Stimulated activated CD4-positive, alpha-beta T cell treated with anti-CD3 and anti-CD28 coated beads, Interleukin-12 subunit alpha, Interleukin-12 subunit beta, amount 100 ng/mL, for 4 hours (primary cell): ENCODE measurements around the gene PRR7.

ENCODE experiments used
- DNase-seq: peaks from one replicate; pipeline ENCODE4 v3.0.0-alpha.2; 2020

PRR7 gene

DNA sequence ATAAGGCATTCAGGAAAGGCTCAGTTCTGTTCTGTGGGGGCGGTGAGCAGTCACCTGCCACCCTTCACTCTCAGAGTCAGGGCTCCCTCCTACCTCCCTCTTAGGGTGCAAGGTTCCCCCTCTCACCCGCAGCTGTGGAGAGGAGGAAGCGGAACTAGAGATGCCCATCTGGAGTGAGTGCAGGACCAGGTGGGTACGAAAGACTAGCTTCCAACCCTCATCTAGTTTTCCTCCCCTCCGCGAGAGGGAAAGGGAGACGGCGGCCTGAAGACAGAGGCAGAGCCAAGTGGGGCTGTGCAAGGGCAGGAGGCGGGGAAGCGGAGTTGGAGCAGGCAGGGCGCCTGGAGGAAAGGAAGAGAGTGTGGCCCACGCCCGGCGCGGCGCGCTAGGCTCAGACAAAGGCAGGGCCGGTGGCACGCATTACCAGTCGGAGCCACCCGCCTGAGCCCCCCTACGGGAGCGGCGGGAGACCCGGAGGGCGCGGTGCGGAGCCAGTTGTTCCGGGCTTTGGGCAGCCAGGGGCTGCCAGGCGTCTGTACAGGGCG is 7.3 kb downstream of the PRR7 start:
- DNase-seq: no peak

DNA sequence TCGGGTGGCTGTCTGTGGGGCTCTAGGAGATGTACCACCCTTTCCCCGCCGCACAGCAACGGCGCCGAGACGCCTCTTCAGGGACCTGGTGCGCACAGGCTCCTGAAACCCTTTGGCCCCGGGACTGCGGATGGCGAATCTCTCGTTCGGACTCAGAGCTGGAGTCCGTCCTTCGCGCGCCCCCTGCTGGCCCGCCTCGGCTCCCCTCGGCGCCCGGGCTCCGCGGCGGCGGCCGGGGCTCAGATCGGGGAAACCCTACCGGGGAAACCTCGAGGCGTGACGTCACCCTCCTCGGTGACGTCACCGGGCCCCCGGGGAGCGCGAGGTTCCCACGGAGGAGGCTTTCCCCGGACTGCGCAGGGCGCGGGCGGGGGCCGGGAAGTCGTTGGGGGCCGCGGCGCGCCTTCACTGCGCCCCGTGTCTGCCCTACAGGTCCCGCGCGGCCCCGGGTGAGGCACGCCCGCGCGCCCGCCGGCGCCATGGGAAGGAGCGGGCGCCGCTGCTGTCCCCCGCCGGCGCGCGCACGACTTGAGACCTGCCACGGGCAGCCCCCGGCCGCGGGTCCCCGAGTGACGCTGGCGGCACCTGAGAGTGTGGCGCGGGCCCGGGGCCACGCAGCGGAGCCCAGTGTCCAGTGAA is 7.9 kb downstream of the PRR7 start:
- peak; percentile 96 for DNase-seq

- peak; percentile 94 for DNase-seq
Observed at GRCh38 chr5:177455036-177455660, 8.5 kb downstream of the PRR7 start.

DNA sequence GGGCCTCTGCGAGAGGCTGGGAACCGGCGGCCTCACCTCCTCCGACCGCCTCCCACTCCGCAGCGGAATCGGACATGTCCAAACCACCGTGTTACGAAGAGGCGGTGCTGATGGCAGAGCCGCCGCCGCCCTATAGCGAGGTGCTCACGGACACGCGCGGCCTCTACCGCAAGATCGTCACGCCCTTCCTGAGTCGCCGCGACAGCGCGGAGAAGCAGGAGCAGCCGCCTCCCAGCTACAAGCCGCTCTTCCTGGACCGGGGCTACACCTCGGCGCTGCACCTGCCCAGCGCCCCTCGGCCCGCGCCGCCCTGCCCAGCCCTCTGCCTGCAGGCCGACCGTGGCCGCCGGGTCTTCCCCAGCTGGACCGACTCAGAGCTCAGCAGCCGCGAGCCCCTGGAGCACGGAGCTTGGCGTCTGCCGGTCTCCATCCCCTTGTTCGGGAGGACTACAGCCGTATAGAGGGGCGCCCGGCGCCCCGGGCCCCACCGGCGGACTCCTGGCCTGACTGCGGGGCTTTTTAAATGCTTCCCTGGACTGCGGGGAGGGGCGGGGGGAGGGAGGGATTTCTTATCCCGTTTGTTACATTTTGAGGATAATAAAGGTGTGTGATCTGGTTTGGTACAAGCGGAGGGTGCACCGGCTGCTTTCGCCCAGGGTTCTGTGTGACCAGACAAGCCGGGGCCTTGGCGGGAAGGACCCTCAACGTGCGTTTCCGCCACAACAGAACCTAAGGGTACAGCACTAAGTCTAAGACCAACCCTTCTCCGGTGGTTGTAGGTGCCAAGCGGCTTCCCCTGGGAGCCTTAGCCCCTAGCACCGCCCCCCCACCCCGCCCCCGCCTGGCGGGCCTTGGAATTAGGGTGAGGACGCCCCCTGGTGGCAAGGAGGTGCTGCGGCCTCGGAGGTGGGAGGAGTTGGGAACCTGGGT is 9.3 kb downstream of the PRR7 start:
- peak; percentile 97 for DNase-seq

DNA sequence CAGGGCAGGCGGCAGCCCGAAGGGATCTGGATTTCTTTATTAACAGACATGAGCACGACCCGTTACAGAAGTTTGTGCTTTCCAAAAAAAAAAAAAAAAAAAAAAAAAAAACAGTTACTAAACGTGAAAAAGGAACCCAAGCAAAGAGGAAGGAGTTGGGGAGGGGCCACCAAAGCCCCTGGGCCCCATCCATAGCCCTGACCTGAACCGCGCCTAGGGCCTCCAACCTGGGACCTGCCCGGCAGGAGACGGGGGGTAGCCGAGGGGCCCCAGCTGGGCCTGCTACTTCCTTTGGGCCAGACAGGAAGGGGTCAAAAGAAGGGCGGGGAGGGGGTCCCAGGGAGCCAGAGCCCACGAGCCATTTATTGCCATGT is 10.0 kb downstream of the PRR7 start:
- no peak for DNase-seq

GRCh38 chr5:177456976-177457851 is 10.6 kb downstream of the PRR7 start:
- DNase-seq: no peak

DNA sequence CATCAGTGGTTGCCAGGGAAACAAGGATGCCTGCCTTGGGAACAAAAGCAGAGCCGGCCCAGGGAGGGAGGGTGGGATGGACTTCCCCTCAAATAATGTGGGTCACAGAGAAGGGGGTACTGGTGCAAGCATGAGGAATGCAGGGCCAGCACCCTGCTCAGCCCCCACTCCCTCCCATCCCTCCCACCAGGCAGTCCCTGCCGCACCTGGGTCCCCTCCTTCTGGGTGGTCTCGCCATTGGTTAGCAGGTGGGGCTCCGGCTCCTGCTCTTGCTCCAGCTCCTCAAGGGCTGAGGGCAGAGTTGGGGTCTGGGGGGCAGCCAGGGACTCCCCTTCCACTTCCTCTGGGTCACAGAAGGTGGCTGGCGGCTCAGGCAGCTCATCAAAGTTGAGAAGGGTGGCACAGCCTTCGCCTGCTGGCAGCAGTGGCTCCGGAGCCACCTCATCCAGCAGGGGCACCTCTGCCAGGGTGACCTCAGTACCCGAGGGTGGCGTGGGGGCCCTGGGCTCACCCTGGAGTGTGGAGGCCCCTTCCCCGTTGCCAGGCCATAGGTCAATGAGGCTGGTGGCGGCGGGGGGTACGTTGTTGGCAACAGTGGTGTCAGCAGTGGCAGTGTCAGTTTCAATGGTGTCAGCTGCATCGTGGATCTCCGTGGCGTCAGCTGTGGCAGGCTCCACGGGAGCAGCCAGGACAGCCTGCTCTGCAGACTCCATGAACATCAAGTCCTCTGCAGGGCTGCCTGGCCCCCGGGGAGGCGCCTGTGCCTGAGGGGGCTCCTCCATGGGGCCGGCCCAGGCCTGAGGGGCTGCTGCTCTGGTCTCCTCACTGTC is 11.5 kb downstream of the PRR7 start:
- no peak for DNase-seq

DNA sequence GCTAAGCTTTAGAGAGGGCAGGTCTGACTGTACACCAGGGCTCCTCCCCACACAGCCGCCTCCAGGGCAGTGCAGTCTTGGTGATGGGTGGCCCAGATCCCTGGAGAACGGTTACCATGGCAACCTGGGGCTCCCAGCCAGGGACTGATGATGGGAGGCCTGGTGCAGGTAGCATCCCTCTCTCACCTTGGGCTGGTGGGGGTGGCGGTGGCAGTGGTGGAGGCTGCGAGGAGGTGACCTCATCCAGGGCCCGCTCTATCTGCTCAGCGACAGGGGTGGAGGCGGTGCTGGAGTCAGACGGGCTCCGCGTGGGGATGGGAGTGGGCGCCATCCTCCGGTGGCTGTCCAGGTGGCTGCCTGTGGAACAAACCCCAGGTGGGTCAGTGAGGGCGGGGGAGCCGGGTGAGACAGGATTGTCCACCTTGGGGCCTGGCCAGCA is 12.3 kb downstream of the PRR7 start:
- DNase-seq: no peak

GRCh38 chr5:177459357-177459756 is 12.7 kb downstream of the PRR7 start:
- no peak for DNase-seq

- DNase-seq: no peak
Observed at GRCh38 chr5:177459819-177460628, 13.4 kb downstream of the PRR7 start.

- no peak for DNase-seq
Observed at GRCh38 chr5:177462021-177462670, 15.5 kb downstream of the PRR7 start.

- DNase-seq: no peak
Observed at GRCh38 chr5:177465044-177465443, 18.4 kb downstream of the PRR7 start.

- DNase-seq: no peak
Observed at GRCh38 chr5:177466861-177467260, 20.2 kb downstream of the PRR7 start.

- DNase-seq: no peak
Observed at GRCh38 chr5:177467436-177467835, 20.8 kb downstream of the PRR7 start.

DNA sequence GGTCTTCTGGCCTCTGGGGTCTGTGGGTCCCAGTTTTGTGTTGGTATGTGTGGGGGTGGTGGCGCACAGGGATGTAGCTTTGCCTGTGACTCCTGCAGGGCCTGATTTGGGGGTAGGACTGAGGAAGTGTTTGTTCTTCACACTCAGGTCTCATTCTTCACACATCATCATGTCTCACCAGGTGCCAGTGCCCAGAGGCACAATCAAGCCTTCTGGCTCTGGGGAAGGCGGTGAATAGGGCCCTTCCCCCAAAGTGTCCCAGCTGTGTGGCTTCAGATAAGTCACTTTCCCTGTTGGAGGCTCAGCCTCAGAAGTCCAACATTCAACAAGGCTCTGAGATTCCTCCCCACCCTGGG is 21.7 kb downstream of the PRR7 start:
- no peak for DNase-seq

DNA sequence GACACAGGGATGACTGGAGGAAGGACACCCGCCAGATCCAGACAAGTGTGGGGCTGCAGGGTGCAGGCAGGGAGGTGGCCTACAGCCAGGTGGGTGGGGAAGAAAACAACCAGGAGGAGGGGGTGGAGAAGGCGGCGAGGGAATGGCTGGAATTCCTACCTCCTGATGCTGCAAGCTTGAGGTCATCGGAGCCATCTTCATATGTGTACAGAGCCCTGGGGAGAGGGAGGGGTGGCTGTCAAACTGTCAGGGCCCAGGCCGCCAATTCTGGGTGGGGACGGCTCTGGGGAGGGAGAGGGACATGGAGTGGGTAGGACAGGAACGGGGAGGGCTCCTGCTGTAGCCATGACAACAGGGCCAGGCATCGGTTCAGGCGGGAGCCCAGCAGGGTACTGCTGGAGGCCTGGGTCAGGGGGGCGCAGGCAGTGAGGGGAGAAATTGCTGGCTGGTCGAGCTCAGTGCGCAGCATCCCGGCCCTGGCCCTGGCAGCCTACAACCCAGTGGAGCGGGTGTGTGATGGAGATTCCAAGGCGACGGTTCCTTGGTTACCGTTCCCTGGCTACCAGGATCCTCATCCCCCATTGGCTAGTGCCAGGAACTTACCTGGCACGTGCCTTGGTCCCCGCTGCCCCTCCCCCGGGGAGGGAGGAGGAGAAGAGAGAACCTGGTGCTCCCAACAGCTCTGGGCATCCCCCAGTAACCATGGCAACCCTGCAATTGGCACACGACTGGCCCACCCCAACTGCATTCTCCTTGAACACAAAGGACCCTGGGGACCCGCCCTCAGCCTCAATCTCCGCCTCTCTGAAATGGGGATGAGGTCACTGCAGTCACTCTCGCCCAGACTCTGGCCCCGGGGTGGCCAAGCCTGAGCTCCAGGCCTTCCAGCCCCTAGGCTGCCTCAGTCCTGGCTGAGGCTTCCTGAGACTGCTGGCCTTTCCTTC is 22.3 kb downstream of the PRR7 start:
- no peak for DNase-seq

DNA sequence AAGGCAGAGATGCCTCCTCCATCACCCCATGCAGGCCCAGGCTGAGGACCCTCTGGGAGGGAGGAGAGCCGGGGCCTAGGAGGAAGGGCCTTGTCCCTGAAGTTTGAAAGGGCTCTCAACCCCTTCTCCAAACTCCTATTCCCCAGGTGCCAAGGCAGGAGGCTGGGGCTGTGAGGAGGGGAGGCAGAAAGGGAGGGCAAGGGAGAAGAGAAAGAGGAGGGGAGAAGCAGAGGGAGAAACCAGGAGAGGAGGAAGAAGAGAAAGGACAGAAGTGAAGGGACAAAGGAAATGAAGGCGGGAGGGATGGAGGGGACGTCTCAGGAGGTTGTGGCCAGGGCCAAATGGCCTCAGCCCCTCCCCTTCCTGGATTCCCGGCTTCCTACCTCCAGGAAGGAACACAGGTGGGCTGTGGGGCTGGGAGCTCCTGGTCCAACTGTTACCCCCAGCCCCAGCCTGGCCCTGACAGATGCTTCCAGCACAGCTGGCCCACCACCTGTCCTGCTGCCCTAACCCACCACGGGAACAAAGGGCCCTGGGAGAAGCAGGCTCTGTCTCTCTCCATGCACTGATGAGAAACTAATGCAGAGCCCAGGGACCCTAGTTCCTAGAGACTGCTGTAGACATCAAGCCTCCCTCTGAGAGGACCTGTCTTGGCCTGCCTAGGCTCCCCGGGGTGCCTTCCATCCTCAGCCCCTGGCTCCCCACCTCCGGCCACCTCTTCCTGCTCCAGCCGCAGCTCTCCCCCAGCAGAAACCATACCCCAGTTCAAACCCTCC is 23.3 kb downstream of the PRR7 start:
- no peak for DNase-seq
